Pancreas (tissue), 10 donors: ENCODE measurements around the gene SF3B4. TPM values are rescaled to one million over a fixed set of nuclear protein-coding genes. Genes with fewer than 3 reads are reported as not detected.
A peak's percentile ranks its signal among the peaks of the same experiment; 100 is the strongest.
"Not testable (repeated sequence)": the region's sequence is repeated elsewhere in the genome, so short reads cannot be mapped to it uniquely, and the experiment has no call there.

Source experiments
- ATAC-seq, 4 donors: fragments of 200-7000 bp; cut with Tn5 transposase; one replicate each; pipeline versions ENCODE4 v1.8.0 to v1.9.1; 2020; ENCODE audit warnings: mild to moderate bottlenecking in 4 of 4, moderate library complexity in 4 of 4
- DNase-seq, 6 donors: peaks; one replicate each; pipeline ENCODE4 v3.0.0-alpha.2; 2020
- FAIRE-seq: peaks from 2 replicates; lab custom pipeline; 2012; peaks lifted over from hg19 to GRCh38; lab: Jason Lieb, UNC
- H3K27ac ChIP-seq, 4 donors: fragments of 200-600 bp; sonication (generic); 1 replicate in 3 of 4; 2 replicates in 1 of 4; pipeline versions ENCODE4 v1.5.0 to v1.8.0; 2020
- H3K27me3 ChIP-seq, 4 donors: fragments of 200-600 bp; one replicate each; pipeline ENCODE4 v1.8.0; 2021
- H3K36me3 ChIP-seq, 3 donors: fragments of 200-600 bp; sonication (generic) in 1 of 3; one replicate each; pipeline versions ENCODE4 v1.5.0 to v1.8.0; 2020 to 2021
- H3K4me1 ChIP-seq, 3 donors: fragments of 200-600 bp; one replicate each; pipeline ENCODE4 v1.8.0; 2021
- H3K4me3 ChIP-seq, 4 donors: fragments of 200-600 bp; sonication (generic) in 2 of 4; one replicate each; pipeline versions ENCODE4 v1.5.0 to v1.8.0; 2020 to 2021
- H3K9me3 ChIP-seq, 4 donors: fragments of 200-600 bp; one replicate each; pipeline ENCODE4 v1.8.0; 2021
- WGBS, 2 donors: extraction: QIAGEN DNeasy Blood & Tissue Kit; methylation state at CpG; one replicate each; pipeline ENCODE4 v1.1.7; 2013; 5-methylcytosine and 5-hydroxymethylcytosine counted together
- intact Hi-C, 3 donors: fragments of 100-400 bp; cut with DNase I; formaldehyde crosslinking; loops; one replicate each; pipeline versions ENCODE4 v1.11.1 to v1.14.2; 2022
- polyA plus RNA-seq, 2 donors: library from polyadenylated mRNA; stranded (reverse); fragments of 200-250 nt; gene quantifications; one replicate each; pipeline ENCODE4 v1.2.3, GENCODE V29; 2013
- total RNA-seq, 6 donors: library from RNA; stranded (reverse); fragmentation: NEBNext Ultra II Directional in 4 of 6; extraction: Animal tissue kit (Norgen Biotek cat#: 25700) in 4 of 6; gene quantifications; one replicate each; pipeline versions ENCODE4 v1.2.1 to v1.2.4, GENCODE V29; 2021 to 2023
- TF ChIP-seq, protein P1 (sequence below), 4 donors: fragments of 200-600 bp; sonication (generic) in 3 of 4; IDR thresholded peaks; one replicate each; pipeline versions ENCODE4 v1.5.0 to v1.8.0; 2021; ENCODE audit warnings: antibody characterized with exemption in 4 of 4
- donor health status: healthy with polysubstance abuse.
- donor health status: DM: no; HTN: no; CAD: no; lungs with moderate emphysema.
- donor health status: DM: no; HTN: no; CAD: no.
- donor health status: control.
- donor health status: control.
- donor health status: Bipolar disorder and iron deficiency.
- donor health status: DM: yes; HTN: yes; CAD: no.
- donor health status: DM: no; HTN: no; CAD: no.
- donor health status: DM: no; HTN: no; CAD: no.
- donor health status: DM: yes; HTN: yes; CAD: no.

SF3B4 gene
- total and polyA plus RNA-seq, 8 donors, result 10.5 to 24.3 (median 19.3) TPM

DNA sequence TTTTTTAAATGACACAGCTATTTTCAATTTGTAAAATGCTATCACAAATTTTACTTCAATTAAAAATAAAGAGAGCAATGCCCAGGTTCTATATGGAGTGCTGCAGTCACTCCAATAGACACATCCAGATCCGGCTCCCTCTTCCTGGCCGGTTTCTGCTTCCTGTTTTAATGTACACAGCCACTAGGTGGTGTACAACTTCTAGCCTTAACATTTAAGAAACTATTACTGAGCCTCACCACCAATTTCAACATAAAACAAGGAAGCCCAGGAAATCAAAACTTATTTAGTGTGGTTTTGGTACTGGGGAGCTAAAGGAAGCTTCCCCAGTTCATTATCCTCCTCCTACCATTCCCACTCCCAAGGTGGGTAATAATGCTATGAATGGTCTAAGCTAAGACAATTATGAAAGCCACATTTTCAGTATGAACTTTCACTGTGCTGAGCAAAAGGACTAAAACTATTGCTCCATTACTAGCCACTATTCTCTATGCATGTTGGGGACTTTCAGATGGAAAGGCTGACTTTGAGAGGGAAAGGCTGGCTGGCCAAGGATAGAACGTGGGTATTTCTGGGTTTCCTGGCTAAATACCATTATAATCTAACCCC is 34.5 kb upstream of the SF3B4 start:
- H3K36me3 ChIP-seq, result peaks cover 0 to 13% (median 0%) of the 10 kb centered on the region in 3 donors
- intact Hi-C loops, result loop anchor here (5.0 to 10.0 kb wide), 4 partner anchors 83 to 213 kb away; no protein-coding TSS in a partner anchor
- no peaks in the 10 kb centered on the region for H3K9me3 ChIP-seq
- 19 to 21% methylated on average over 3 of the region's 3 CpGs for WGBS, 2 donors
- no peaks in the 10 kb centered on the region for H3K27me3 ChIP-seq
- peak in 4 of 6 donors; percentile 34 to 71 (median 42) for DNase-seq
- peak overlapping the region in 2 of 4 donors; percentile 41 to 48 for H3K27ac ChIP-seq
- TF ChIP-seq, protein P1, sequence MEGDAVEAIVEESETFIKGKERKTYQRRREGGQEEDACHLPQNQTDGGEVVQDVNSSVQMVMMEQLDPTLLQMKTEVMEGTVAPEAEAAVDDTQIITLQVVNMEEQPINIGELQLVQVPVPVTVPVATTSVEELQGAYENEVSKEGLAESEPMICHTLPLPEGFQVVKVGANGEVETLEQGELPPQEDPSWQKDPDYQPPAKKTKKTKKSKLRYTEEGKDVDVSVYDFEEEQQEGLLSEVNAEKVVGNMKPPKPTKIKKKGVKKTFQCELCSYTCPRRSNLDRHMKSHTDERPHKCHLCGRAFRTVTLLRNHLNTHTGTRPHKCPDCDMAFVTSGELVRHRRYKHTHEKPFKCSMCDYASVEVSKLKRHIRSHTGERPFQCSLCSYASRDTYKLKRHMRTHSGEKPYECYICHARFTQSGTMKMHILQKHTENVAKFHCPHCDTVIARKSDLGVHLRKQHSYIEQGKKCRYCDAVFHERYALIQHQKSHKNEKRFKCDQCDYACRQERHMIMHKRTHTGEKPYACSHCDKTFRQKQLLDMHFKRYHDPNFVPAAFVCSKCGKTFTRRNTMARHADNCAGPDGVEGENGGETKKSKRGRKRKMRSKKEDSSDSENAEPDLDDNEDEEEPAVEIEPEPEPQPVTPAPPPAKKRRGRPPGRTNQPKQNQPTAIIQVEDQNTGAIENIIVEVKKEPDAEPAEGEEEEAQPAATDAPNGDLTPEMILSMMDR (IDR thresholded peaks at IDR 0.05), result peak; percentile 37 to 64 (median 55)
- peak; percentile 83 to 97 (median 96) for ATAC-seq
- no peak for FAIRE-seq
- H3K4me1 ChIP-seq, result peaks cover 0 to 8% (median 0%) of the 10 kb centered on the region in 3 donors
- no peak overlapping the region for H3K4me3 ChIP-seq

DNA sequence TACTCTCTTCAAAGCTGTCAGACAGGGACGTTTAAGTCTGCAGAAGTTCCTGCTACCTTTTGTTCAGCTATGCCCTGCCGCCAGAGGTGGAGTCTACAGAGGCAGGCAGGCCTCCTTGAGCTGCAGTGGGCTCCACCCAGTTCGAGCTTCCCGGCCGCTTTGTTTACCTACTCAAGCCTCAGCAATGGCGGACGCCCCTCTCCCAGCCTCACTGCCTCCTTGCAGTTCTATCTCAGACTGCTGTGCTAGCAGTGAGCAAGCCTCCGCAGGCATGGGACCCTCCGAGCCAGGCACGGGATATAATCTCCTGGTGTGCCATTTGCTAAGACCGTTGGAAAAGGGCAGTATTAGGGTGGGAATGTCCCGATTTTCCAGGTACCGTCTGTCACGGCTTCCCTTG is 29.9 kb upstream of the SF3B4 start:
- H3K27ac ChIP-seq, intact Hi-C loops, H3K9me3 ChIP-seq, H3K4me3 ChIP-seq, H3K36me3 ChIP-seq, DNase-seq, ATAC-seq, FAIRE-seq, H3K27me3 ChIP-seq, H3K4me1 ChIP-seq: not testable (repeated sequence)
- 95 to 97% methylated on average over 14 of the region's 14 CpGs for WGBS, 2 donors

DNA sequence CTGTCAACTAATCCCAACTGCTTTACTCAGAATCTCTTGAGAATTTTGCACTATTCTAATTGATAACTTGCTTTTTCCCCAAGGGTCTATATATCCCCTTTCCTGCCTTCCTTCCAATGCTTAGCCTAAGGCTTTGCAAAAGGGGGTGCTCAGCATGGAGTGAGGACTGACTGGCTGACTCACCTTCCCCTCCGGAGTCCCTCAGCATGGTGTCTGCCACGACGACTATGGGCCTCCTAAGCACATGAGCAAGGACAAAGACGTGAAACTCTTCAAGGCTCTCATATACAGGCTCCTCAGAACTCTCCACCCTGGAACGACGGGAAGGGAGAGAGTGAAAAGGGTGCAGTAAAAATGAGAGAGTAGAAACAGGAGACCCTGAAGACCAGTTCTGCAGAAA is 22.3 kb upstream of the SF3B4 start:
- TF ChIP-seq, protein P1 (IDR thresholded peaks at IDR 0.05), result no peak
- peaks cover 0 to 43% (median 5%) of the 10 kb centered on the region in 3 donors for H3K36me3 ChIP-seq
- H3K4me1 ChIP-seq, result no peaks in the 10 kb centered on the region
- no peak for DNase-seq
- no peak for FAIRE-seq
- H3K4me3 ChIP-seq, result no peak overlapping the region
- WGBS, 2 donors, result 79 to 80% methylated on average over 6 of the region's 6 CpGs
- no peaks in the 10 kb centered on the region for H3K9me3 ChIP-seq
- H3K27me3 ChIP-seq, result no peaks in the 10 kb centered on the region
- intact Hi-C loops, result no loop called here
- no peak overlapping the region for H3K27ac ChIP-seq
- ATAC-seq, result no peak

DNA sequence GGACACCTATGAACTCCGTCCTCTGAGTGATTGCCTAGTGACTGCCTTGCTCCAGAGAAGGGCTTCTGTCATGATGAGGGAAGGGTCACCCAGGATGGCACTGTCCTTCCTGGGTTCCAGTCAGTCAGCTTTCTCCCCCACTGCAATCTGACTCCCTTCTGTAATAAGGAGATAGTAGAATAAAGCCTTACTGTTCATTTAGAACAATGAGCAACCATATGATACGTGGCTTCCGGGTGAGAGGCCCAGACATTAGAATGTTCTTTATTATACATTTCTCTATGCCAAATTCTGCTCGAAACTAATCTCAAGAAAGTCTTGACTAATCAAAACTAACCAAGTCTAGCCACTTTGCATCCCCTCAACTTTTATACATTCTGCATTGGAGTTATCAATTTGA is 17.6 kb upstream of the SF3B4 start:
- FAIRE-seq (no peak), DNase-seq (no peak), ATAC-seq (no peak)
- no peaks in the 10 kb centered on the region for H3K27me3 ChIP-seq
- H3K4me3 ChIP-seq, result no peak overlapping the region
- TF ChIP-seq, protein P1 (IDR thresholded peaks at IDR 0.05), result no peak
- peaks cover 0 to 13% (median 0%) of the 10 kb centered on the region in 3 donors for H3K4me1 ChIP-seq
- no peak overlapping the region for H3K27ac ChIP-seq
- no peaks in the 10 kb centered on the region for H3K9me3 ChIP-seq
- WGBS, 2 donors, result 93 to 96% methylated on average over 4 of the region's 4 CpGs
- intact Hi-C loops, result no loop called here
- H3K36me3 ChIP-seq, result peaks cover 0 to 54% (median 5%) of the 10 kb centered on the region in 3 donors

DNA sequence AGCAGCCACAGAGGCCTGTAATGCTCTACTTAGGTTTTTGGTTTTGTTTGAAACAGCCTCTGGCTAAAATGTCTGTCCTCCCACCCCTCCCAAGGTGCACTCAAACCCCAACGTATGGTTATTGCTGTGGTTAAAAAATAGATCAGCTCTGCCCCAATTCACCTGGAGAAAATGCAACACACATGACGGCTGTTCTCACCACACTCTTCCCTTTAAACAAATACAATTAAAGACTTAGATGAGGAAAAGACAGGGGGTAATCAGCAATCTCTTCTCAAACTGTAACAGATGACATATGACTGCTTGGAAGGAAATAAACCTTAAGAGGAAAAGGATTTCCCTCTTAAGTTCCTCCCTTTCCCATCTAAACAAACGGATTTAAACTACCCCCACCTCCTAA is 15.3 kb upstream of the SF3B4 start:
- FAIRE-seq, result no peak
- no peak overlapping the region for H3K27ac ChIP-seq

More for the DNA sequence above, 15.3 kb upstream of the SF3B4 start:
- H3K27me3 ChIP-seq, result no peaks in the 10 kb centered on the region
- H3K9me3 ChIP-seq, result no peaks in the 10 kb centered on the region
- peaks cover under 1 to 25% (median 10%) of the 10 kb centered on the region in 3 donors for H3K4me1 ChIP-seq
- peaks cover 0 to 35% (median 5%) of the 10 kb centered on the region in 3 donors for H3K36me3 ChIP-seq
- TF ChIP-seq, protein P1 (IDR thresholded peaks at IDR 0.05), result no peak
- no peak for ATAC-seq
- intact Hi-C loops, result no loop called here
- DNase-seq, result no peak
- 54 to 55% methylated on average over 3 of the region's 3 CpGs for WGBS, 2 donors
- H3K4me3 ChIP-seq, result no peak overlapping the region
